Kidney epithelial cell (primary cell): ENCODE results near the gene ANKRD23. TPM values are rescaled to one million over a fixed set of nuclear protein-coding genes. Genes with fewer than 3 reads are reported as not detected.

Source experiments
- DNase-seq: peaks from one replicate; pipeline ENCODE4 v3.0.0-alpha.2; 2010; ENCODE audit warnings: low read depth
- H3K27me3 ChIP-seq: 2 replicates; pipeline ENCODE4 v1.6.0; 2011; ENCODE audit warnings: low read length; ENCODE audit not compliant: control insufficient read depth, insufficient read depth
- H3K36me3 ChIP-seq: 2 replicates; pipeline ENCODE4 v1.5.1; 2011; ENCODE audit warnings: low read length; ENCODE audit not compliant: control insufficient read depth, insufficient read depth
- H3K4me3 ChIP-seq: 2 replicates; pipeline ENCODE4 v1.5.1; 2011; ENCODE audit warnings: low read depth, mild to moderate bottlenecking, control low read depth, low read length
- total RNA-seq: library from RNA; depleted of rRNA; stranded (reverse); fragments of >200 nt; gene quantifications from 2 replicates; pipeline ENCODE4 v1.2.3, GENCODE V29; 2015
- TF ChIP-seq, protein P1 (sequence below): IDR thresholded peaks from 2 replicates; pipeline ENCODE4 v1.5.1; 2011; ENCODE audit warnings: mild to moderate bottlenecking, moderate library complexity, low read length, control low read depth, inconsistent platforms; ENCODE audit not compliant: insufficient read depth, poor library complexity, severe bottlenecking

ANKRD23 gene
- total RNA-seq, 1 donor from 2014 or later: 2.1 TPM

DNA sequence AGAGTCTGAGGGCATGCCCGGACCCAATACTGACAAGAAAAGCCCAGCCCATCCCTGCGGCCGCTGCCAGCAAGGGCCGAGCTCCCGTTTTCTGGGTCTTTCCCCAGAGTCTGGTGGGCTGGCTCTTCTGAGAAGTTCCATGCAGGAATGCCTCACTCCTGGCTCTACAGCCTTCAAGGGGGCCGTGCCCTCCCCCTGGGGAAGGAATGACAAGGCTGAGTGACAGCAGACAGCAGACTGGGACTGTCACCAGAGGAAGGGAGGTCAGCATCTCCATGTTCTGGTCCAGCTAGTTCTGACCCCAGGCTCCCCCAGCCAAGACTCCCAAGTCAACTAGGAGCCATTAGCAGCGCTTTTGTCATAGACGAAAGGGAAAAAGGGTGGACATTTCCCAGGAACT is 39.1 kb upstream of the ANKRD23 start:
- Histone ChIP-seq H3K4me3 (no peak overlapping the region), H3K36me3 (no peaks in the 10 kb centered on the region), H3K27me3 (peaks cover 2% of the 10 kb centered on the region)
- TF ChIP-seq, protein P1, sequence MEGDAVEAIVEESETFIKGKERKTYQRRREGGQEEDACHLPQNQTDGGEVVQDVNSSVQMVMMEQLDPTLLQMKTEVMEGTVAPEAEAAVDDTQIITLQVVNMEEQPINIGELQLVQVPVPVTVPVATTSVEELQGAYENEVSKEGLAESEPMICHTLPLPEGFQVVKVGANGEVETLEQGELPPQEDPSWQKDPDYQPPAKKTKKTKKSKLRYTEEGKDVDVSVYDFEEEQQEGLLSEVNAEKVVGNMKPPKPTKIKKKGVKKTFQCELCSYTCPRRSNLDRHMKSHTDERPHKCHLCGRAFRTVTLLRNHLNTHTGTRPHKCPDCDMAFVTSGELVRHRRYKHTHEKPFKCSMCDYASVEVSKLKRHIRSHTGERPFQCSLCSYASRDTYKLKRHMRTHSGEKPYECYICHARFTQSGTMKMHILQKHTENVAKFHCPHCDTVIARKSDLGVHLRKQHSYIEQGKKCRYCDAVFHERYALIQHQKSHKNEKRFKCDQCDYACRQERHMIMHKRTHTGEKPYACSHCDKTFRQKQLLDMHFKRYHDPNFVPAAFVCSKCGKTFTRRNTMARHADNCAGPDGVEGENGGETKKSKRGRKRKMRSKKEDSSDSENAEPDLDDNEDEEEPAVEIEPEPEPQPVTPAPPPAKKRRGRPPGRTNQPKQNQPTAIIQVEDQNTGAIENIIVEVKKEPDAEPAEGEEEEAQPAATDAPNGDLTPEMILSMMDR: no peak
- DNase-seq: no peak

DNA sequence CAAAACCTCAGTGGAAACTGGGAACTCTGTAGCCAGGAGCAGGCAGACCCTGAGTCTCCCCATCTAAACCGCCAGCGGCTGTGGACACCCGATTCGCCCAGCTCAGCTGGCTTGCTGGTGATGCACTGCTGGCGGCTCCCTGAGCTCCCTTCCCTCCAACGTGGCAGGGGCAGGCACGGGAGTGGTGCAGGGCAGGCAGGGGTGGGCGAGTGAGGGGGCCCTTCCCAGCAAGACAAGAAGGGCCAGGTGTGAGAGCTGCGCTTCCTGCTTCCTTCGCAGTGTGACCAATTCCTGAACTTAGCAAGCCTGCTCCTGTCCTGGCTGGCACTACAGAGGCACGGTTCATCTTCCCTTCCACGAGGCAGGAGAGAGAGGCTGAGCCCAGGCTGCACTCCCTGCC is 38.4 kb upstream of the ANKRD23 start:
- Histone ChIP-seq H3K27me3 (peaks cover 2% of the 10 kb centered on the region), H3K4me3 (no peak overlapping the region), H3K36me3 (no peaks in the 10 kb centered on the region)
- TF ChIP-seq, protein P1: no peak
- DNase-seq: no peak

- TF ChIP-seq, protein P1: no peak
- H3K36me3 ChIP-seq: no peaks in the 10 kb centered on the region
- DNase-seq: no peak
- no peak overlapping the region for H3K4me3 ChIP-seq
- peaks cover 2% of the 10 kb centered on the region for H3K27me3 ChIP-seq
Measured at GRCh38 chr2:96881349-96882195, 37.8 kb upstream of the ANKRD23 start.

DNA sequence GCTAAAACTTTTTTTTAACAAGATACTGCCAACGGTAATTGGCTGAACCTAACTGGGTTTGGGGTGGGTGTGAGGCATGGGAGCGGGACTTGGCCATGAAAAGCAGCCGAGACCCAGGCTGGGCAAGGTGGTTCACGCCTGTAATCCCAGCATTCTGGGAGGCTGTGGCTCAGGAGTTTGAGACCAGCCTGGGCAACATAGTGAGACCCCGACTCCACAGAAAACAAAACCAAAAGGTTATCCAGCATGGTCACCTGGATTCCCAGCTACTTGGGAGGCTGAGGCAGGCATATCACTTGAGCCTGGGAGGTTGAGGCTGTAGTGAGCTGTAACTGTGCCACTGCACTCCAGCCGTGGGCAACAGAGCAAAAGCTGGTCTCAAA is 37.1 kb upstream of the ANKRD23 start:
- Histone ChIP-seq H3K4me3 (no peak overlapping the region), H3K36me3 (no peaks in the 10 kb centered on the region), H3K27me3 (peaks cover 2% of the 10 kb centered on the region)
- TF ChIP-seq, protein P1: no peak
- no peak for DNase-seq

- TF ChIP-seq, protein P1: no peak
- Histone ChIP-seq H3K4me3 (no peak overlapping the region), H3K36me3 (no peaks in the 10 kb centered on the region), H3K27me3 (peaks cover 2% of the 10 kb centered on the region)
- DNase-seq: no peak
Measured at GRCh38 chr2:96879545-96880040, 35.8 kb upstream of the ANKRD23 start.
